Keratinocyte (primary cell): ENCODE data around the gene KCNMA1. TPM values are rescaled to one million over a fixed set of nuclear protein-coding genes. Genes with fewer than 3 reads are reported as not detected.
A peak's percentile ranks its signal among the peaks of the same experiment; 100 is the strongest.

Experiments used
- DNase-seq: peaks from one replicate; pipeline ENCODE4 v3.0.0-alpha.2; 2011; ENCODE audit warnings: low read depth, missing footprints, low spot score
- FAIRE-seq: peaks from 2 replicates; lab custom pipeline; 2011; peaks lifted over from hg19 to GRCh38; lab: Jason Lieb, UNC
- H2AFZ ChIP-seq: 2 replicates; pipeline ENCODE4 v1.6.0; 2012; ENCODE audit warnings: low read length, control low read depth, inconsistent platforms; ENCODE audit not compliant: control insufficient read depth
- H3K27ac ChIP-seq: 2 replicates; pipeline ENCODE4 v1.5.1; 2011; ENCODE audit warnings: low read length; ENCODE audit not compliant: control insufficient read depth, insufficient read depth
- H3K27me3 ChIP-seq: 3 replicates; pipeline ENCODE4 v1.6.0; 2011; ENCODE audit warnings: low read length; ENCODE audit not compliant: control insufficient read depth, insufficient read depth; ENCODE audit errors: extremely low read depth
- H3K36me3 ChIP-seq, 2 experiments: 2 replicates in 1 of 2; 3 replicates in 1 of 2; pipeline ENCODE4 v1.5.1; 2011; ENCODE audit warnings: low read length in 2 of 2, mild to moderate bottlenecking in 1 of 2; ENCODE audit not compliant: control insufficient read depth in 2 of 2, insufficient read depth in 2 of 2; ENCODE audit errors: extremely low read depth in 1 of 2
- H3K4me1 ChIP-seq: 3 replicates; pipeline ENCODE4 v1.5.1; 2011; ENCODE audit warnings: low read length; ENCODE audit not compliant: control insufficient read depth, insufficient read depth; ENCODE audit errors: extremely low read depth
- H3K4me2 ChIP-seq: 3 replicates; pipeline ENCODE4 v1.6.0; 2011; ENCODE audit warnings: low read depth, low read length; ENCODE audit not compliant: control insufficient read depth, insufficient read depth; ENCODE audit errors: extremely low read depth
- H3K4me3 ChIP-seq, 3 experiments: fragments of 200-600 bp in 1 of 3; sonication (generic) in 1 of 3; 2 replicates in 2 of 3; 3 replicates in 1 of 3; pipeline ENCODE4 v1.5.1; 2011 to 2016; ENCODE audit warnings: low read length in 3 of 3, mild to moderate bottlenecking in 3 of 3, control low read depth in 2 of 3, inconsistent platforms in 1 of 3, low read depth in 1 of 3, mixed read lengths in 1 of 3, mixed run types in 1 of 3, moderate library complexity in 1 of 3; ENCODE audit not compliant: control insufficient read depth in 2 of 3, insufficient read depth in 2 of 3; ENCODE audit errors: extremely low read depth in 1 of 3
- H3K79me2 ChIP-seq: 2 replicates; pipeline ENCODE4 v1.6.0; 2012; ENCODE audit warnings: low read length; ENCODE audit not compliant: control insufficient read depth, insufficient read depth
- H3K9ac ChIP-seq: 3 replicates; pipeline ENCODE4 v1.6.0; 2011; ENCODE audit warnings: low read length; ENCODE audit not compliant: control insufficient read depth, insufficient read depth; ENCODE audit errors: extremely low read depth
- H3K9me1 ChIP-seq: 3 replicates; pipeline ENCODE4 v1.6.0; 2011; ENCODE audit warnings: low read length; ENCODE audit not compliant: control insufficient read depth, insufficient read depth; ENCODE audit errors: extremely low read depth
- H3K9me3 ChIP-seq: 2 replicates; pipeline ENCODE4 v1.5.1; 2012; ENCODE audit warnings: low read depth, low read length; ENCODE audit not compliant: control insufficient read depth
- H4K20me1 ChIP-seq: 3 replicates; pipeline ENCODE4 v1.6.0; 2011; ENCODE audit warnings: low read length; ENCODE audit not compliant: control insufficient read depth, insufficient read depth; ENCODE audit errors: extremely low read depth
- CTCF ChIP-seq, 3 experiments: IDR thresholded peaks in 1 of 3; conservative IDR thresholded peaks in 1 of 3; optimal IDR thresholded peaks in 1 of 3; 2 replicates in 2 of 3; 3 replicates in 1 of 3; pipeline versions ENCODE3 to v1.5.1; 2011; ENCODE audit warnings: low read length in 3 of 3, mild to moderate bottlenecking in 3 of 3, moderate library complexity in 2 of 3, control low read depth in 1 of 3, inconsistent platforms in 1 of 3; ENCODE audit not compliant: insufficient read depth in 2 of 3; ENCODE audit errors: extremely low read depth in 1 of 3
- EZH2 ChIP-seq: IDR thresholded peaks from one replicate; pipeline ENCODE4 v1.6.1; 2012; ENCODE audit warnings: inconsistent platforms, mild to moderate bottlenecking, low read length, moderate library complexity
- dilution Hi-C: fragments of 300-500 bp; cut with MboI; formaldehyde crosslinking; loops from one replicate; pipeline ENCODE4 v1.7.0; 2020; ENCODE audit warnings: low sequenced_read_pairs; ENCODE audit not compliant: extremely low pct_ligation_motif_present
- polyA plus RNA-seq, 5 experiments: library from polyadenylated mRNA; depleted of rRNA in 3 of 5; stranded (reverse) in 3 of 5; stranded (forward) in 1 of 5; unstranded in 1 of 5; fragments of >200 nt; gene quantifications; 1 replicate in 1 of 5; 2 replicates in 3 of 5; 3 replicates in 1 of 5; pipeline versions ENCODE4 v1.2.1 to v1.2.3, GENCODE V29; 2011 to 2012; ENCODE audit warnings: missing spikeins in 2 of 5, low read depth in 1 of 5, low replicate concordance in 1 of 5

The KCNMA1 gene
- polyA plus RNA-seq, 1 donor (not counting 4 experiments of a cell fraction or from before 2014, with no cell fraction given), result 6.3 TPM

GRCh38 chr10:77550378-77550777 lies 87.2 kb downstream of the KCNMA1 start:
- Histone ChIP-seq H3K4me3 (no peak overlapping the region), H3K9me1 (no peaks in the 10 kb centered on the region), H3K27me3 (no peaks in the 10 kb centered on the region), H3K9ac (no peak overlapping the region), H3K4me2 (no peak overlapping the region), H3K9me3 (no peaks in the 10 kb centered on the region), H3K27ac (no peak overlapping the region), H2AFZ (peak overlapping the region; percentile 70), H3K79me2 (no peaks in the 10 kb centered on the region), H4K20me1 (no peaks in the 10 kb centered on the region), H3K4me1 (no peaks in the 10 kb centered on the region), H3K36me3 (peaks cover 0 to 1% of the 10 kb centered on the region in 2 experiments)
- dilution Hi-C loops, result no loop called here
- DNase-seq, result no peak
- FAIRE-seq, result peak; percentile 26
- TF ChIP-seq EZH2, result no peak
- TF ChIP-seq CTCF (optimal IDR thresholded peaks at IDR 0.05 in 1 of 3, IDR thresholded peaks at IDR 0.05 in 1 of 3, conservative IDR thresholded peaks at IDR 0.05 in 1 of 3; ENCODE audit: extremely low read depth in 1 of 3, insufficient read depth in 2 of 3, low read length in 3 of 3), result no peak

GRCh38 chr10:77548671-77549070 lies 88.9 kb downstream of the KCNMA1 start:
- no peaks in the 10 kb centered on the region for H3K9me1 ChIP-seq
- FAIRE-seq, result no peak
- H3K27ac ChIP-seq, result no peak overlapping the region
- H3K9me3 ChIP-seq, result no peaks in the 10 kb centered on the region
- no peak overlapping the region for H3K9ac ChIP-seq
- no peaks in the 10 kb centered on the region for H3K4me1 ChIP-seq
- peaks cover 0 to 1% of the 10 kb centered on the region in 2 experiments for H3K36me3 ChIP-seq
- H4K20me1 ChIP-seq, result no peaks in the 10 kb centered on the region
- dilution Hi-C loops, result no loop called here
- no peak overlapping the region for H2AFZ ChIP-seq
- H3K4me3 ChIP-seq, result no peak overlapping the region
- no peaks in the 10 kb centered on the region for H3K27me3 ChIP-seq
- no peak overlapping the region for H3K4me2 ChIP-seq
- TF ChIP-seq EZH2 (no peak), CTCF (optimal IDR thresholded peaks at IDR 0.05 in 1 of 3, IDR thresholded peaks at IDR 0.05 in 1 of 3, conservative IDR thresholded peaks at IDR 0.05 in 1 of 3; ENCODE audit: extremely low read depth in 1 of 3, insufficient read depth in 2 of 3, low read length in 3 of 3) (no peak)
- DNase-seq, result no peak
- no peaks in the 10 kb centered on the region for H3K79me2 ChIP-seq
